K562 (cell line): ENCODE measurements around the gene GPX6. TPM values are rescaled to one million over a fixed set of nuclear protein-coding genes. Genes with fewer than 3 reads are reported as not detected.

Experiments used
- HINFP ChIP-seq: fragments of 450-650 bp; conservative IDR thresholded peaks from 2 replicates; pipeline ENCODE4 v1.6.1; 2016; ENCODE audit warnings: missing genetic modification characterization, low read depth, mild to moderate bottlenecking, control low read depth, missing compliant biosample characterization
- KLF6 ChIP-seq: fragments of 250-450 bp; sonication (Bioruptor Pico); IDR thresholded peaks from 2 replicates; pipeline ENCODE4 v1.4.0; 2020; ENCODE audit warnings: mild to moderate bottlenecking, moderate library complexity, borderline replicate concordance
- MYC ChIP-seq, 2 experiments: fragments of 250-450 bp in 1 of 2; sonication (Bioruptor Pico) in 1 of 2; IDR thresholded peaks; 2 replicates each; pipeline versions ENCODE4 v1.5.1 to v1.6.1; 2012 to 2021; ENCODE audit warnings: low read depth in 2 of 2, borderline replicate concordance in 1 of 2, improper control_type of control experiment in 1 of 2, low read length in 1 of 2, mild to moderate bottlenecking in 1 of 2, moderate library complexity in 1 of 2
- POLR2H ChIP-seq: IDR thresholded peaks from 2 replicates; pipeline ENCODE4 v1.6.1; 2016; ENCODE audit warnings: missing genetic modification characterization, low read depth, mild to moderate bottlenecking, control low read depth, missing compliant biosample characterization, moderate library complexity
- SNRNP70 ChIP-seq: fragments of 200-400 bp; formaldehyde crosslinking; optimal IDR thresholded peaks from 2 replicates; pipeline ENCODE3; 2017; ENCODE audit warnings: low read depth, low read length
- TAL1 ChIP-seq: fragments of 450-650 bp; IDR thresholded peaks from 2 replicates; pipeline ENCODE4 v1.6.1; 2016; ENCODE audit warnings: mild to moderate bottlenecking
- TRIM25 ChIP-seq: fragments of 450-650 bp; IDR thresholded peaks from 2 replicates; pipeline ENCODE4 v1.7.0; 2016; ENCODE audit warnings: borderline replicate concordance
- U2AF2 ChIP-seq: fragments of 200-400 bp; formaldehyde crosslinking; optimal IDR thresholded peaks from 2 replicates; pipeline ENCODE3; 2017; ENCODE audit warnings: low read depth, mild to moderate bottlenecking, low read length
- USF2 ChIP-seq: sonication (generic); formaldehyde crosslinking; IDR thresholded peaks from 2 replicates; pipeline ENCODE4 v1.5.0; 2020; ENCODE audit warnings: missing genetic modification reagents
- ZNF282 ChIP-seq: sonication (generic); formaldehyde crosslinking; IDR thresholded peaks from 2 replicates; pipeline ENCODE4 v1.8.1; 2023; ENCODE audit warnings: missing genetic modification reagents
- ZNF398 ChIP-seq: fragments of 250-450 bp; sonication (Bioruptor Pico); IDR thresholded peaks from 2 replicates; pipeline ENCODE4 v1.8.0; 2021; ENCODE audit warnings: moderate library complexity, mild to moderate bottlenecking, inconsistent platforms
- ZNF785 ChIP-seq: fragments of 250-450 bp; sonication (Bioruptor Pico); IDR thresholded peaks from 2 replicates; pipeline ENCODE4 v1.4.0; 2020; ENCODE audit warnings: mild to moderate bottlenecking
- polyA plus RNA-seq, 8 experiments: library from polyadenylated mRNA; depleted of rRNA in 4 of 8; stranded (reverse) in 5 of 8; unstranded in 3 of 8; fragments of >200 nt; fragmentation: Nextera tagmentation in 2 of 8; fragmentation: Illumina TruSeq in 1 of 8; extraction: Ambion mirVana in 2 of 8; extraction: Trizol in 1 of 8; gene quantifications; 2 replicates each; pipeline versions ENCODE4 v1.2.1 to v1.2.3, GENCODE V29; 2011 to 2014; ENCODE audit warnings: inconsistent platforms in 1 of 8, missing spikeins in 1 of 8
- total RNA-seq, 7 experiments: library from RNA; depleted of rRNA in 6 of 7; stranded (reverse); fragments of >200 nt in 6 of 7; fragmentation: Illumina TruSeq in 2 of 7; extraction: Trizol in 2 of 7; gene quantifications; 2 replicates each; pipeline versions ENCODE4 v1.2.1 to v1.2.3, GENCODE V29; 2011 to 2021; ENCODE audit warnings: low replicate concordance in 1 of 7
- TF ChIP-seq, protein P1 (sequence below), 2 experiments: fragments of 450-650 bp in 1 of 2; sonication (generic) in 1 of 2; formaldehyde crosslinking; conservative IDR thresholded peaks; 2 replicates each; pipeline versions ENCODE4 v1.4.0 to v1.8.1; 2020 to 2022; ENCODE audit warnings: mild to moderate bottlenecking in 1 of 2, missing genetic modification reagents in 1 of 2
- TF ChIP-seq, protein P2 (sequence below): fragments of 200-800 bp; sonication (Bioruptor generic); IDR thresholded peaks from 2 replicates; pipeline ENCODE4 v1.6.1; 2017; ENCODE audit warnings: missing genetic modification characterization, missing compliant biosample characterization
- TF ChIP-seq, protein P3 (sequence below): fragments of 250-450 bp; sonication (Bioruptor Pico); IDR thresholded peaks from 2 replicates; pipeline ENCODE4 v1.9.0; 2021; ENCODE audit warnings: mild to moderate bottlenecking
- TF ChIP-seq, protein P4 (sequence below): fragments of 450-650 bp; formaldehyde crosslinking; IDR thresholded peaks from 2 replicates; pipeline ENCODE4 v1.4.0; 2022; ENCODE audit warnings: missing genetic modification characterization

Gene GPX6
- total and polyA plus RNA-seq, 9 of the 15 experiments (the other 6 are each of a cell fraction or from before 2014, with no cell fraction given), result not detected

DNA sequence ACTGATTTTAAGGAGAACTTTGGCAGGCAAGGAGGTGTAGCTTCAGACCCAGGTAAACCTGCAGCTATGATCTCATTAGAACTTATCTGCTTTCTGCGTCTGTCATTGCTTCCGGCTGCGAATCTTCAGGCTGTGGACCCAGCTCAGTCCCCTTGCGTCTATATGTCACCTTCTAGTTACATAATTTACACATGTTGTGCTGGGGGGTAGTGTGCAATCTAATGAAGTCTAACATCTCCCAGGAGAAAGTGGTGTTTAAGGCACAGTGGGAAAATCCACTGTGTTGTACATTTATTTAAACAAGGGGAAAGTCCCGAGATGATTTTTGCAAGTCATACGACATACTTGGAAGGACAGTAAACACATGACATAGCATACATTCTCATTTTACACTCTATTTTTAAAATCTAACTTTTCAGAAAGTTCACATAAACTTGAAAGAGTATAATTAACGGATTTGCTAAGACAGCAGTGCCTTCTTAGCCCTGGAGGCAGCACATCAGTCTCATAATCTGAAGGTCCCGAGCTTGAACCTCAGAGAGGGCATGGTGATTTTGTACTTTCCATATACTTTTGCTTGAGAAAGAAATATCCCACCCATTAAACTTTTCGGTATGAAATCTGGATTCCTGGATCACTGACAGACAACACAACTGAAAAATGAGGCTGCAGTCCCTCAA, 35.2 kb downstream of the GPX6 start (continued):
- TF ChIP-seq SNRNP70, result no peak
- TF ChIP-seq USF2, result no peak
- TF ChIP-seq, protein P1, sequence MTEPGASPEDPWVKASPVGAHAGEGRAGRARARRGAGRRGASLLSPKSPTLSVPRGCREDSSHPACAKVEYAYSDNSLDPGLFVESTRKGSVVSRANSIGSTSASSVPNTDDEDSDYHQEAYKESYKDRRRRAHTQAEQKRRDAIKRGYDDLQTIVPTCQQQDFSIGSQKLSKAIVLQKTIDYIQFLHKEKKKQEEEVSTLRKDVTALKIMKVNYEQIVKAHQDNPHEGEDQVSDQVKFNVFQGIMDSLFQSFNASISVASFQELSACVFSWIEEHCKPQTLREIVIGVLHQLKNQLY (CRISPR knock-in tag; conservative IDR thresholded peaks at IDR 0.05), result no peak
- TF ChIP-seq HINFP, result no peak
- no peak for TF ChIP-seq TRIM25
- TF ChIP-seq, protein P2, sequence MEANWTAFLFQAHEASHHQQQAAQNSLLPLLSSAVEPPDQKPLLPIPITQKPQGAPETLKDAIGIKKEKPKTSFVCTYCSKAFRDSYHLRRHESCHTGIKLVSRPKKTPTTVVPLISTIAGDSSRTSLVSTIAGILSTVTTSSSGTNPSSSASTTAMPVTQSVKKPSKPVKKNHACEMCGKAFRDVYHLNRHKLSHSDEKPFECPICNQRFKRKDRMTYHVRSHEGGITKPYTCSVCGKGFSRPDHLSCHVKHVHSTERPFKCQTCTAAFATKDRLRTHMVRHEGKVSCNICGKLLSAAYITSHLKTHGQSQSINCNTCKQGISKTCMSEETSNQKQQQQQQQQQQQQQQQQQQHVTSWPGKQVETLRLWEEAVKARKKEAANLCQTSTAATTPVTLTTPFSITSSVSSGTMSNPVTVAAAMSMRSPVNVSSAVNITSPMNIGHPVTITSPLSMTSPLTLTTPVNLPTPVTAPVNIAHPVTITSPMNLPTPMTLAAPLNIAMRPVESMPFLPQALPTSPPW (CRISPR knock-in tag), result no peak; the same call in 1 of the 2 replicates
- no peak for TF ChIP-seq ZNF785 (CRISPR knock-in tag)
- TF ChIP-seq, protein P3, sequence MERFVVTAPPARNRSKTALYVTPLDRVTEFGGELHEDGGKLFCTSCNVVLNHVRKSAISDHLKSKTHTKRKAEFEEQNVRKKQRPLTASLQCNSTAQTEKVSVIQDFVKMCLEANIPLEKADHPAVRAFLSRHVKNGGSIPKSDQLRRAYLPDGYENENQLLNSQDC (CRISPR knock-in tag), result no peak
- TF ChIP-seq POLR2H (tag), result peak; percentile 47
- TF ChIP-seq, protein P4, sequence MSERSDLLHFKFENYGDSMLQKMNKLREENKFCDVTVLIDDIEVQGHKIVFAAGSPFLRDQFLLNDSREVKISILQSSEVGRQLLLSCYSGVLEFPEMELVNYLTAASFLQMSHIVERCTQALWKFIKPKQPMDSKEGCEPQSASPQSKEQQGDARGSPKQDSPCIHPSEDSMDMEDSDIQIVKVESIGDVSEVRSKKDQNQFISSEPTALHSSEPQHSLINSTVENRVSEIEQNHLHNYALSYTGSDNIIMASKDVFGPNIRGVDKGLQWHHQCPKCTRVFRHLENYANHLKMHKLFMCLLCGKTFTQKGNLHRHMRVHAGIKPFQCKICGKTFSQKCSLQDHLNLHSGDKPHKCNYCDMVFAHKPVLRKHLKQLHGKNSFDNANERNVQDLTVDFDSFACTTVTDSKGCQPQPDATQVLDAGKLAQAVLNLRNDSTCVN, result no peak
- TF ChIP-seq MYC (IDR thresholded peaks at IDR 0.05; ENCODE audit: low read depth, low read length), result peak; percentile 55; the same call in 1 of the 2 replicates
- no peak for TF ChIP-seq MYC (CRISPR knock-in tag; IDR thresholded peaks at IDR 0.05; ENCODE audit: borderline replicate concordance, low read depth)
- no peak for TF ChIP-seq ZNF398 (CRISPR knock-in tag)
- no peak for TF ChIP-seq ZNF282 (CRISPR knock-in tag)
- no peak for TF ChIP-seq KLF6 (CRISPR knock-in tag)
- TF ChIP-seq TAL1, result peak; percentile 85
- no peak for TF ChIP-seq U2AF2
